A549 (cell line): ENCODE results near the gene KLHL6. TPM values are rescaled to one million over a fixed set of nuclear protein-coding genes. Genes with fewer than 3 reads are reported as not detected.

Experiments used
- ATAC-seq, 2 experiments: fragments of 200-7000 bp in 1 of 2; fragments of >200 bp in 1 of 2; cut with Nextera tagmentation in 1 of 2; cut with Tn5 transposase in 1 of 2; 3 replicates each; pipeline versions ENCODE4 v1.8.0 to v1.9.1; 2018 to 2020; ENCODE audit warnings: mild to moderate bottlenecking in 1 of 2, moderate library complexity in 1 of 2
- CTCF ChIA-PET: fragments of 300-600 bp; sonication (Branson Sonifier 250); formaldehyde crosslinking; extraction: SDS; loops from one replicate; lab custom pipeline; 2021; ENCODE audit warnings: antibody characterized with exemption, inconsistent platforms; lab: Yijun Ruan, JAX
- POLR2A ChIA-PET: fragments of 350-600 bp; formaldehyde crosslinking; extraction: SDS; loops from one replicate; lab custom pipeline; 2021; ENCODE audit warnings: antibody characterized with exemption, inconsistent platforms; lab: Yijun Ruan, JAX
- DNase-seq, 2 experiments: peaks; one replicate each; pipeline versions ENCODE4 v3.0.0 to v3.0.0-alpha.2; 2011 to 2016; ENCODE audit warnings: low read depth in 1 of 2, low spot score in 1 of 2
- FAIRE-seq: peaks from 2 replicates; lab custom pipeline; 2011; peaks lifted over from hg19 to GRCh38; lab: Jason Lieb, UNC
- H3K27ac ChIP-seq, 2 experiments: fragments of >200 bp; sonication (Bioruptor Twin); formaldehyde crosslinking; 3 replicates each; pipeline ENCODE4 v1.5.1; 2016 to 2017
- H3K4me1 ChIP-seq: fragments of >200 bp; sonication (Bioruptor Twin); formaldehyde crosslinking; 3 replicates; pipeline ENCODE4 v1.6.1; 2016
- H3K4me2 ChIP-seq: fragments of >200 bp; sonication (Bioruptor Twin); formaldehyde crosslinking; 3 replicates; pipeline ENCODE4 v1.6.1; 2016
- H3K4me3 ChIP-seq: fragments of >200 bp; sonication (Bioruptor Twin); formaldehyde crosslinking; 3 replicates; pipeline ENCODE4 v1.5.1; 2016
- H3K9me3 ChIP-seq: fragments of >200 bp; sonication (Bioruptor Twin); formaldehyde crosslinking; 3 replicates; pipeline ENCODE4 v1.6.1; 2016
- CBX2 ChIP-seq: fragments of 200-600 bp; sonication (generic); IDR thresholded peaks from 2 replicates; pipeline ENCODE4 v1.6.1; 2016; ENCODE audit warnings: low read depth, mild to moderate bottlenecking, borderline replicate concordance
- CBX8 ChIP-seq: fragments of 200-600 bp; sonication (generic); IDR thresholded peaks from 2 replicates; pipeline ENCODE4 v1.6.1; 2016
- CEBPB ChIP-seq, 2 experiments: fragments of >200 bp in 1 of 2; sonication (Bioruptor Twin) in 1 of 2; formaldehyde crosslinking in 1 of 2; IDR thresholded peaks; 2 replicates each; pipeline ENCODE4 v1.6.1; 2012 to 2016
- CHD2 ChIP-seq: fragments of 150-350 bp; IDR thresholded peaks from 2 replicates; pipeline ENCODE4 v1.6.1; 2014; ENCODE audit warnings: low read length; ENCODE audit not compliant: partially characterized antibody
- E2F6 ChIP-seq: IDR thresholded peaks from 2 replicates; pipeline ENCODE4 v1.6.1; 2012; ENCODE audit warnings: low read depth, borderline replicate concordance
- EHF ChIP-seq: fragments of 250-450 bp; sonication (Bioruptor Pico); IDR thresholded peaks from 2 replicates; pipeline ENCODE4 v1.5.0; 2020; ENCODE audit warnings: mild to moderate bottlenecking
- EHMT2 ChIP-seq: fragments of 200-600 bp; sonication (generic); IDR thresholded peaks from 2 replicates; pipeline ENCODE4 v1.6.1; 2016; ENCODE audit warnings: antibody characterized with exemption, low read depth, mild to moderate bottlenecking, moderate library complexity
- ELK1 ChIP-seq: fragments of 150-350 bp; IDR thresholded peaks from 2 replicates; pipeline ENCODE4 v1.6.1; 2014; ENCODE audit warnings: low read depth, mild to moderate bottlenecking, low read length
- ESRRA ChIP-seq: fragments of 150-350 bp; IDR thresholded peaks from 2 replicates; pipeline ENCODE4 v1.6.1; 2014; ENCODE audit warnings: mild to moderate bottlenecking, low read length, borderline replicate concordance
- FOSB ChIP-seq: fragments of 250-450 bp; sonication (Bioruptor Pico); IDR thresholded peaks from 2 replicates; pipeline ENCODE4 v1.5.0; 2020; ENCODE audit warnings: mild to moderate bottlenecking, moderate library complexity
- FOSL2 ChIP-seq, 2 experiments: fragments of 450-650 bp in 1 of 2; fragments of >200 bp in 1 of 2; sonication (Bioruptor Twin) in 1 of 2; formaldehyde crosslinking; IDR thresholded peaks; 2 replicates each; pipeline versions ENCODE4 v1.5.0 to v1.6.1; 2016 to 2020; ENCODE audit warnings: mild to moderate bottlenecking in 1 of 2, moderate library complexity in 1 of 2
- GATA3 ChIP-seq: IDR thresholded peaks from 2 replicates; pipeline ENCODE4 v1.6.1; 2012; ENCODE audit warnings: borderline replicate concordance
- HEYL ChIP-seq: fragments of 250-450 bp; sonication (Bioruptor Pico); IDR thresholded peaks from 2 replicates; pipeline ENCODE4 v1.8.0; 2021; ENCODE audit warnings: mild to moderate bottlenecking, moderate library complexity
- HOXB5 ChIP-seq: fragments of 250-450 bp; sonication (Bioruptor Pico); IDR thresholded peaks from 2 replicates; pipeline ENCODE4 v1.5.0; 2020; ENCODE audit warnings: mild to moderate bottlenecking, moderate library complexity
- JUN ChIP-seq, 2 experiments: fragments of >200 bp; sonication (Bioruptor Twin); formaldehyde crosslinking; IDR thresholded peaks; 2 replicates in 1 of 2; 3 replicates in 1 of 2; pipeline ENCODE4 v1.6.1; 2016 to 2017
- KDM5A ChIP-seq: fragments of 200-600 bp; sonication (generic); IDR thresholded peaks from 2 replicates; pipeline ENCODE4 v1.6.1; 2016; ENCODE audit warnings: antibody characterized with exemption, mild to moderate bottlenecking
- MAFK ChIP-seq: fragments of 450-650 bp; IDR thresholded peaks from 2 replicates; pipeline ENCODE4 v1.6.1; 2014; ENCODE audit not compliant: partially characterized antibody
- MAX ChIP-seq: IDR thresholded peaks from 2 replicates; pipeline ENCODE4 v1.6.1; 2012
- MYC ChIP-seq: IDR thresholded peaks from 2 replicates; pipeline ENCODE4 v1.6.1; 2012; ENCODE audit warnings: mild to moderate bottlenecking, inconsistent platforms, low read length, improper control_type of control experiment, borderline replicate concordance
- NPAS2 ChIP-seq: fragments of 250-450 bp; sonication (Bioruptor Pico); IDR thresholded peaks from 2 replicates; pipeline ENCODE4 v1.8.0; 2022; ENCODE audit warnings: mild to moderate bottlenecking, moderate library complexity, borderline replicate concordance
- NR3C1 ChIP-seq: fragments of >200 bp; sonication (Bioruptor Twin); formaldehyde crosslinking; IDR thresholded peaks from 3 replicates; pipeline ENCODE4 v1.6.1; 2017
- PHF8 ChIP-seq: fragments of 200-600 bp; sonication (generic); IDR thresholded peaks from 2 replicates; pipeline ENCODE4 v1.6.1; 2016; ENCODE audit warnings: low read depth, mild to moderate bottlenecking, antibody characterized with exemption, moderate library complexity, borderline replicate concordance
- POLR2A ChIP-seq: IDR thresholded peaks from 2 replicates; pipeline ENCODE4 v1.6.1; 2012; ENCODE audit warnings: mild to moderate bottlenecking, low read length
- RAD21 ChIP-seq, 2 experiments: fragments of >200 bp in 1 of 2; sonication (Bioruptor Twin) in 1 of 2; formaldehyde crosslinking in 1 of 2; IDR thresholded peaks in 1 of 2; conservative IDR thresholded peaks in 1 of 2; 2 replicates in 1 of 2; 3 replicates in 1 of 2; pipeline ENCODE4 v1.6.1; 2012 to 2018; ENCODE audit warnings: inconsistent platforms in 1 of 2
- REST ChIP-seq: fragments of 200-600 bp; sonication (generic); IDR thresholded peaks from 2 replicates; pipeline ENCODE4 v1.6.1; 2016; ENCODE audit warnings: antibody characterized with exemption, mild to moderate bottlenecking, moderate library complexity
- RFX5 ChIP-seq: fragments of 450-650 bp; IDR thresholded peaks from 2 replicates; pipeline ENCODE4 v1.7.1; 2014; ENCODE audit warnings: antibody characterized with exemption, mild to moderate bottlenecking, moderate library complexity
- RNF2 ChIP-seq: fragments of 200-600 bp; sonication (generic); IDR thresholded peaks from 2 replicates; pipeline ENCODE4 v1.6.1; 2016; ENCODE audit warnings: low read depth, mild to moderate bottlenecking, antibody characterized with exemption, moderate library complexity, borderline replicate concordance
- TP53 ChIP-seq: fragments of 250-450 bp; sonication (Bioruptor Pico); IDR thresholded peaks from 2 replicates; pipeline ENCODE4 v1.5.0; 2021; ENCODE audit warnings: mild to moderate bottlenecking, moderate library complexity
- ZFP36 ChIP-seq: fragments of 450-650 bp; IDR thresholded peaks from 2 replicates; pipeline ENCODE4 v1.6.1; 2014; ENCODE audit warnings: borderline replicate concordance; ENCODE audit not compliant: partially characterized antibody
- ZNF302 ChIP-seq: fragments of 250-450 bp; sonication (Bioruptor Pico); IDR thresholded peaks from 2 replicates; pipeline ENCODE4 v1.9.0; 2021; ENCODE audit warnings: inconsistent platforms, mild to moderate bottlenecking, moderate library complexity
- WGBS: methylation state at CpG from one replicate; pipeline ENCODE4 v1.1.6; 2017; ENCODE audit errors: missing lambda C conversion rate; 5-methylcytosine and 5-hydroxymethylcytosine counted together
- polyA plus RNA-seq, 4 experiments: library from polyadenylated mRNA; depleted of rRNA in 3 of 4; stranded (reverse); fragments of >200 nt; fragmentation: RNase III in 1 of 4; extraction: RNeasy Plus Mini Kit Qiagen cat#74134 plus additional on column Dnase treatment in 1 of 4; gene quantifications; 2 replicates in 3 of 4; 3 replicates in 1 of 4; pipeline ENCODE4 v1.2.3, GENCODE V29; 2011 to 2017

KLHL6 gene
- polyA plus RNA-seq, 2 of the 4 experiments (the other 2 are of a cell fraction): not detected

GRCh38 chr3:183554377-183554776, 1.1 kb downstream of the KLHL6 start:
- CTCF ChIA-PET: no interaction called here
- no peak for DNase-seq

GRCh38 chr3:183553334-183554026, 2.0 kb downstream of the KLHL6 start:
- POLR2A ChIA-PET: no interaction called here
- Histone ChIP-seq H3K4me3 (no peak overlapping the region), H3K9me3 (no peaks in the 10 kb centered on the region), H3K4me1 (no peaks in the 10 kb centered on the region), H3K27ac (no peak overlapping the region), H3K4me2 (no peak overlapping the region)
- CTCF ChIA-PET: no interaction called here
- TF ChIP-seq EHF (CRISPR knock-in tag) (no peak), ELK1 (no peak), MYC (no peak), FOSB (CRISPR knock-in tag) (no peak), CEBPB (IDR thresholded peaks at IDR 0.05) (no peak), POLR2A (no peak), ZNF302 (CRISPR knock-in tag) (no peak), GATA3 (no peak)
- no peak for FAIRE-seq
- DNase-seq: no peak
- no peak for ATAC-seq
- 72% methylated on average over 8 of the region's 8 CpGs for WGBS

More at GRCh38 chr3:183554377-183554776, 1.1 kb downstream of the KLHL6 start:
- FAIRE-seq (no peak), ATAC-seq (no peak)
- POLR2A ChIA-PET: no interaction called here
- no peak overlapping the region for H3K27ac ChIP-seq
- TF ChIP-seq GATA3 (no peak), REST (no peak), KDM5A (no peak), JUN (IDR thresholded peaks at IDR 0.05) (no peak), NPAS2 (CRISPR knock-in tag) (no peak), CEBPB (IDR thresholded peaks at IDR 0.05) (no peak), EHF (CRISPR knock-in tag) (no peak), CBX2 (no peak), ESRRA (no peak), MAX (no peak), RAD21 (conservative IDR thresholded peaks at IDR 0.05 in 1 of 2, IDR thresholded peaks at IDR 0.05 in 1 of 2) (no peak), HEYL (CRISPR knock-in tag) (no peak), ZFP36 (no peak), RNF2 (no peak)
- no peaks in the 10 kb centered on the region for H3K4me1 ChIP-seq
- H3K4me2 ChIP-seq: no peak overlapping the region
- no peaks in the 10 kb centered on the region for H3K9me3 ChIP-seq
- no peak overlapping the region for H3K4me3 ChIP-seq
- WGBS: 86% methylated on average over 1 of the region's 1 CpG

- ChIA-PET CTCF (no interaction called here), POLR2A (no interaction called here)
- Histone ChIP-seq H3K4me3 (no peak overlapping the region), H3K4me1 (peaks cover 9% of the 10 kb centered on the region), H3K27ac (no peak overlapping the region), H3K9me3 (no peaks in the 10 kb centered on the region), H3K4me2 (no peak overlapping the region)
- FAIRE-seq (no peak), ATAC-seq (no peak), DNase-seq (no peak)
- 72% methylated on average over 6 of the region's 6 CpGs for WGBS
- no peak for TF ChIP-seq FOSL2 (IDR thresholded peaks at IDR 0.05)
- TF ChIP-seq FOSL2 (CRISPR knock-in tag; IDR thresholded peaks at IDR 0.05): no peak
- TF ChIP-seq HEYL (CRISPR knock-in tag): no peak
- no peak for TF ChIP-seq MAFK
- TF ChIP-seq CHD2: no peak
- no peak for TF ChIP-seq ESRRA
- TF ChIP-seq TP53: no peak
- no peak for TF ChIP-seq RAD21 (conservative IDR thresholded peaks at IDR 0.05 in 1 of 2, IDR thresholded peaks at IDR 0.05 in 1 of 2)
- no peak for TF ChIP-seq RFX5
- no peak for TF ChIP-seq NPAS2 (CRISPR knock-in tag)
- no peak for TF ChIP-seq HOXB5 (CRISPR knock-in tag)
- TF ChIP-seq CBX8: no peak
- no peak for TF ChIP-seq E2F6
- TF ChIP-seq PHF8: no peak
- TF ChIP-seq EHMT2: no peak
- TF ChIP-seq NR3C1: no peak
Measured at GRCh38 chr3:183551930-183552329, 3.6 kb downstream of the KLHL6 start.
